SHP77 treated with DMSO at 0.1 percent for 48 hours (cell line): Measurements from ENCODE around the gene MBNL2.
"Not testable (repeated sequence)": the region's sequence is repeated elsewhere in the genome, so short reads cannot be mapped to it uniquely, and the experiment has no call there.

ENCODE experiments used
- DNase-seq: peaks from one replicate; lab custom pipeline; 2025; lab: John Stamatoyannopoulos, UW

Gene MBNL2

GRCh38 chr13:97348569-97349100 is 126.5 kb downstream of the MBNL2 start:
- no peak for DNase-seq

- not testable (repeated sequence) for DNase-seq
Measured at GRCh38 chr13:97352012-97352411, 129.9 kb downstream of the MBNL2 start.

DNA sequence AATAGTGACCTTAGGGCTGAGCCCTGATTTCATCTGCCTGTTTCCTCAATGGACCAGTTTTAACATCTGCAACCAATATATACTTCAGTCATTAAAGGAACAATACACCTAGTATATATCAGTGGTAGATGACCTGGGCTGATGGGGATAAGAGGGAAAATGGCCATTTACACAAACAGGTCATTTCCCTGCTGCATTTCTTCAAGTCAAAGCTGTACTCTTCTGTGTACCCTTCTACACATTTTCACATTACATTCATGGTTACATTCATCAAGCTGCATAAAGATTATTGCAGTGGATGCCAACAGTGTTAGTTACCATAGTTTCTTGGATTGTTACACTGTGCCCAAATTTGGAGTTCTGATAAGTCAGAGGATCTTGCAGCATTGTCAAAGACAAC is 130.7 kb downstream of the MBNL2 start:
- no peak for DNase-seq

DNA sequence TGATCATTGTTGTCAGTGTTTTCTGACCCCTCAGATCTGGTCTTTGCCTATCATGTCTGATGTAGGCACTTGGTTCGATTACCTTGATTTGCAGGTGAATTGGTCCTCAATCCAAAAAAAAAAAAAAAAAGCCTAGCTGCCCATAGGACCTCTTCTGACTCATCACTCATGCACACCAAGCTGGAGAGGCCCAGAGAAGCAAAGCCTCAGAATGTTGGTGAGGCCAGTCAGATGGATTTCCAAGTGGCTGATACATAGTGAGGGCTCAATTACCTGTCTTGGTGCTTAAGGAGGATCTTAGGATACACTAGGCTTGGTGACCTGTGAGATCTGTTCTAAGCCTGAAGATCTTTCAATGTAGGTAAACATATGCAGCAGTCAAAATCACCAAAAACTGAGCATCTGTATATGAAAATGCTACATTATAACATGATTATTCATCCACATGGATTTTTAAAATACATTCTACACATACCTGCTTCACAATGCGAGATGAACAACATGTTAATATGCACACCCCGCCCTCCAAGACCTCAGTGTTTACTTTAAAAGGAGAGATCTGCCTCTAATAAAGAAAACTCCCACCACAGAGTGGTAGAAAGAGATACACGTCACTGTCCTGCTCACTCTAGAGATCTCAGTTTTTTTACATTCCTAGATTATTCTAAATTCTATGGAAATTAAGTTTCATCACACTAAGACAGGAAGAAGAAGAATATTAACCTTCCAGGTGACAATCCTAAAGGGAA is 132.0 kb downstream of the MBNL2 start:
- no peak for DNase-seq

DNA sequence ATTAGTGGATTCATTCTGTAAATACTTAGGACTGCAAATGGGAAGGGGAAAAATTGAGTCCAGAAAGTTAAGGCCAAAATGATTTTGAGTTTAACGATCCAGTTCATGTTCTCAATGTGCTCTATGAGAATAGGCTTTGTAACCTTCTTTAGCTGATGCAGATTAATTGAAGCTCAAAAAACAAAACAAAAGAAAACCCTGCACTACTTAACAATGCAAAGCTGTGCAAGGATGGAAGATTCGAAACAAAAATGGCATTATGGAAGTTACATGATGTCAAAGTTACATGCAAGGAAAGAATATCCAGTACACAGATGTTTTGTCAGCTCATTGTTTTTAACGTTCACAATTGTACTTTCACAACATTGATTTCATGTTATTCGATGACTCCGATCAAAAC is 132.7 kb downstream of the MBNL2 start:
- DNase-seq: no peak

DNA sequence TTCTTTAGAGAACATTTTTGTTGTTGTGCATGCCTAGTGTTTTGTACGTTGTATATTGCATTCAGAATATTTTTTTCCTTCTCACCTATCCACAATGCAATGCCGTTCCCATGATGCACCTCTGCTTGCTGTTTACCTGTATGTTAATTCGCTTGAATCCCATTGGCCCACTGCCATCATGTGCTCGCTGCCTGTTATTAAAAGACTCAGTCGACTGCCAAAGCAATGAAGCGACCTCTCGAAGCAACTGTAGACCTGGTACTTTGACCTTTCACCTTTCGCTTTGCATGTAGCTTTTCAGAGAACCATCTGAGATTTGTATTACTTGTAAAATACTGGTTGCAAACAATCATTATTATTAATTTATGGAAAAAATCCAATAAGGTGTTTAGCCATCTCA is 134.5 kb downstream of the MBNL2 start:
- DNase-seq: no peak

DNA sequence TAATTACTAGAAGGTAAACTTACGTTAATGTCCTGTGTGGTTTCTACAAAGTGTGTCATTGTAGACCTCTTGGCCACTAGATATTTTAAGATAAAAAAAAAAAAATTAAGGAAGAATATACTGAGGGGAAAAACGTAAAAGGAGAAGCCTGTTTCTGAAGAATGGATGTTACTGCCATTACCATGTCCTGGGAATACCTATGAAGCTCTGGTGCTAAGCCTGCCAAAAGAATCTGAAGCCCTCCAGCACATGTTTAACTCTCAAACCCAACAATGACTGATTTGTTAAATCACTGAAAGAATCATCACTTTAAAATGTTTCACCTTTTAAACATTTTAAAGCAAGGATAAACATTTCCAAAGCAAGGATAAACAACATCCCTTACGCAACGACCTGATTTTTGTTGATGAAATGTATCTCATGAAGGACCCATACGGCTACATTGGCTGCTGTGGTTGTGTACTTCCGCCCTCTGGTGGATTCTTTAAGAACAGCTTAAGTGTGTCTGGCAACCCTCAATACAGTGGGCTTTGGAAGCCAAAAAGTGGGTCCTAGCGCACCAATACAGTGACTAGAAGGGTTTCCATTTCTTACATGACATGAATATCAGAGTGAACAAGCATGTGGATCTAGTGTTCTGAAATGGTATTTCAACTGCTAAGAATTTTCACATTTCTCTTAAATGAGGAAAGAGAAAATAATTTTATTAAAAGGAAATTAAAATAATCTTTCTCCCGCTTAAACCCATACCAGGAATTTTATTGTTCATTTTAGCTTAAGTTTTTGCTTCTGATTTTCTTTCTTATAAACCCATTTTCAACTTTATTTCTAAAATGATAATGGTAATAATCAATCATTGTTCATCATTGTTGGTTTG is 137.3 kb downstream of the MBNL2 start:
- DNase-seq: peak; percentile 76

- no peak for DNase-seq
Measured at GRCh38 chr13:97360610-97361009, 138.5 kb downstream of the MBNL2 start.

DNA sequence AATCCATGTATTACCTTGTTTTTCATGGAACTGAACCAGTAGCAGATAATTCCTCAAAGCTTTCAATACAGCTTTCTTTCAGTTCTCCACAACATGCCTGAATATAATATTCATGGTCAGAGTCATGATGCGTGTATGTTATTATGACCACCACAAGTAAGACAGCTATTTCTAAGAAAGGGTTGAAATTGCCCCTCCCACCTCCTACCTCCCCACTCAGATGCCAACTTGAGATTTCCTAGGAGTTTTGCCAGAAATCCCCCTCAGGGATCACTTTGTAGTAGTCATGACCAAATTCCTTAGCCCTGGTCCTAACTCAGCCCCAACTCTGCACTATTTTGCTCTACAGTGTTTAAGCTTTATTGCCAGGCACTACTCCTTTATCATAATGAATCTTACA is 141.9 kb downstream of the MBNL2 start:
- no peak for DNase-seq

DNA sequence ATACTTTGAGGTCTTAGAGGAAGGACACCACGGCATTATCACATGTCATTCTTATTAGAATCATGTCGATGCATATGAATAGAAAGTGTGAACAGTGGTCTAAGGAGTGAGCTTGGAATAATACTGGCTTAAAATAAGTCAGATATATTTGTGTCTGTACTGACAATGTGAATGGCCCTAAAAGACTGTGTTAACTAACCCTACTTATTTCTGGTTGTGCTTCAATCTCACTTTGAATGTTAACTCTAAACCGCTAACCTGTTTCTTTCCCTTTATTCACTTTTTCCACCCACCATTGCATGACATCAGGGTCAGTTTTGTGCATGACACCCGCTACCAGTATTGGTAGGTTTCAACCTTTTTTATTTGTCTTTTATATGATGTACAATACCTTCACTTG is 142.7 kb downstream of the MBNL2 start:
- DNase-seq: no peak

GRCh38 chr13:97366172-97366688 is 144.1 kb downstream of the MBNL2 start:
- no peak for DNase-seq

DNA sequence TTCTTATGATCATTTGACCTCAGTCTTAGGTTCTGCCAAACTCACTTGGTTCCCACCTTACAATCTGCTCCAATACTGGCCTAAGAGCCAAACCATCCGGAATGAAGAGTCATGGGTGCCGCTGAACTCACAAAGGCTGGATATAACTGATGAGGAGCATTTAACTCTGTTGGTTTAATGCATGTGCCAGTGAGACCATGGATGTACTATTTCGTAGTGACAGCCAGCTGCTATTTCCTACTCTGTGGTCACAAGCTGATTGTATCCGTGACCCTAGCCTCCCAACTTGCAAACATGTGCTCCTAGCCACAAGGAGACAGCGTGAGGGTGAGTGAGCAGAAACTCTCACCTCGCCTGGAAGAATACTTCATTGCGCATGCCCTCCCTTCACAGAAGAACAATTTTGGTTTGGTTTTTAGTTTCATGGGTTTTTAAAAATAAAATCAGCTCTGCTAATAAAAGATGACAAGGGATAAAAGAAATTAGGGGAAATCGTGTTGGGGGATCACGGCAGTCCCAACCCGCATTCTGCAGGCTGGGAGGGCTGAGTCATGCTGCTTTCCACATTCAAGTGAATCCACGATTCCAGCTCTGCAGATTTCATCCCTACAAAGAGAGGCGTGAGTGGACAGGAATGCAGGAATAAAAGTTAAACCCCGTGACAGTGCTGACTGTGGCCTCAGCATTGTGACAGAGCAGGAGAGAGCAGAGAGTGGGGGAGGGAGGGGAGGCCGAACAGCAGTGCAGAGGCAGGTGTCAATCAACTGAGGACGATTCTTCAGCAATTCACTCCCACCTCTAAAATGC is 145.1 kb downstream of the MBNL2 start:
- no peak for DNase-seq

DNA sequence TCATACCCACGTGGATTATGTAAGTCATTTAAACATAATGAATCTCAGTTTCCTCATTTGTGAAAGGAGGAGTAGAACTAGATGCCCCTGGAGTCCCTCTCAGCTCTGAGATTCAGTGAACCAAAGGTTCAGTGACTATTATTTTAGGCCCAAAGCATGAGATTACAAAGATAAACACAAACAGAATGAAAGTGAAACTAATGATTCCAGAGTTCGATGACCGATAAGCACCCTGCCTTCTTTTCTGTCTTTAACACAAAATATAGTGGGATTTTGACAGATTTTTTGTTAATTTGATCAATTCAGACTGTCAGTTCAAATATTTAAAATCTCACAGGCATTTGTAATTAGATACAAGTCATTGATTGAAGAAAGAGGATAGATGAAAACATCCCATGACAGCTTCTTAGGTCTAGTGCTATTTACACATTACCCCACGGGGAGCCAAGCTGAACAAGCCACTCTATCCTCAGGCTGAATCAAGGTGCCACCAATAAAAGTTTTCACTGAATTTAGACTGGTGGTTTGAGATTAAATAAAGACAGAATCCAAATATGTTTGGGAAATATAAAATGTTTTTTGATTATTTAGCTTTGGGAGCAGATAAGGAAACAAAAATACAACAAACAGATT is 147.2 kb downstream of the MBNL2 start:
- no peak for DNase-seq

DNA sequence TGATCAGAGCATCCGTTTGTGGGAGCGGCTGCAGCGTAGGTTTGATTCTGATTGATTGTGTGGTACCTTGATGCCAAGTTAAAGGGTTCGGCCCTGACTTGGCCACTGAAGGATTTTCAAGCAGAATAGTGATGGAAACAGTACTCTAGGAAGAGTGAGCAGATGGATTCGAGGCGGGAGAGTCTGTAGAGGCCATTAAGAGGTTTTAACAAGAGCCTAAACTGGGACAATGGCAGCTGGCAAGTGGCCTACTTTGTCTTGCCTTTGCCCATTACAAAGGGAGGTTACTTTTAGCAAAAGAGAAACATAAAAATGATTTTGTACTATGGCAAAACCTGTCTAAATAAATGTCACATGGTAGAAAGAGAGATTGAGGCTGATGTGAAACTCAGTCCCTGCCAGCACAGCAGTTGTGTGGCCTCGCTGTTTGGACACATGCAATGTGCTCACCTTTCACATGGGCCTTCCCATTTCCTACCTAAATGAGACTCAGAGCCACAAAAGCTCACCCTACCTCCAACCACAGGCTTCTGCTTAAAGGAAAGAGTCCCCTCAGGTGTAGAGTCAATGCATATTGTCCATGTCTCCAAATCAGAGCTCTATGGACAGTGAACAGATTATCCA is 149.5 kb downstream of the MBNL2 start:
- DNase-seq: no peak

DNA sequence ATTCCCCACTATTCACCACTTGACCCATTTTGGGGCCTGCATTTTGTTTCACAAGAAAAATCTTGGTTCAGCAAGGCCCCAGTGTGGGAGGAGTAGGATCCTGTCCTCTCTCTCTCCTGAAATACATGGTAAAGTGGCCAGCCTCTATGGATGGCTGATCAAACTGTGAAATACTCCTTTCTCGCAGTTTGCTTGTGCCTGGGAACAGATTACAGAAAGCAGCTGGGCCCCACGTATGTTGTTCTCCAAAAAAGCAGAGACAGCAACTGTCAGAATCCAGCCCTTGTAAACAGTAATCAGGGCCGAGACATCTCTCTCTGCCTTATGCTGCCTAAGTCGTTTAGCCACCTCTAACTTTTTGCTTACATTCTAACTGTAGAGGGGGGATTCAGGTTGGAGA is 150.8 kb downstream of the MBNL2 start:
- no peak for DNase-seq

DNA sequence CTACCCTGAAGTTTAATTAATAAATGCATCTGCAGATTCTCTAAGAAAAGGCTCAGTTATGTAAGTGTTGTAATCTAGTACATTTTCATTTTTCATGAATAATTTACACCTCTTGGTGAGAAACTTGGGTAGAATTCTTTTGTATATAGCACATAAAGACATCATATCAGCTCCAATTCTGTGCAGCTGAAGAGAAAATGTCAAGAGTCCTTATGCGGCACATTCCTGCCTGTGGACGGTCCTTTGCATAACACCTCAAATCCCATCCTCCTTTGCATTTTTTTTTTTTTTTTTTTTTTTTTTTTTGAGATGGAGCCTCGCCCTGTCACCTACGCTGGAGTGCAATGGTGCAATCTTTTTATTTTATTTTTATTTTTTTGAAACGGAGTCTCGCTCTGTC is 151.7 kb downstream of the MBNL2 start:
- DNase-seq: no peak

DNA sequence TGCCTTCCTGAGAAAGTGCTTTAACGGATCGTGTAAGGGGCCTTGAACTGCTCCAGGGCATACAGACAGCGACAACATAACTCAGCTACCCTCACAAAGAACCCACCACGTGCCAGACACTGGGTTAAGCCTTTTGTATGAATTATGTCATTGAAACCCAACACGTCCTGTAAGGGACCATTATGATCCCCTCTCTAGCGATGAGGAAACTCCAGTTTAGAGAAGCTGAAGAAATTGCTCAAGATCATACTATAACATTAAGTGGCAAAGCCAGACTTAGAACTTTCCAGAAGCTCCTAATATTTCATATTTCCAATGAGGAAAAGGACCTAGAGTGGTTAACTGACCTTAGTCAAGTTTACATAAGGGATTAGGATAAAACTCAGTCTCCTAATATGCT is 154.8 kb downstream of the MBNL2 start:
- no peak for DNase-seq

- no peak for DNase-seq
Measured at GRCh38 chr13:97379386-97379785, 157.3 kb downstream of the MBNL2 start.

DNA sequence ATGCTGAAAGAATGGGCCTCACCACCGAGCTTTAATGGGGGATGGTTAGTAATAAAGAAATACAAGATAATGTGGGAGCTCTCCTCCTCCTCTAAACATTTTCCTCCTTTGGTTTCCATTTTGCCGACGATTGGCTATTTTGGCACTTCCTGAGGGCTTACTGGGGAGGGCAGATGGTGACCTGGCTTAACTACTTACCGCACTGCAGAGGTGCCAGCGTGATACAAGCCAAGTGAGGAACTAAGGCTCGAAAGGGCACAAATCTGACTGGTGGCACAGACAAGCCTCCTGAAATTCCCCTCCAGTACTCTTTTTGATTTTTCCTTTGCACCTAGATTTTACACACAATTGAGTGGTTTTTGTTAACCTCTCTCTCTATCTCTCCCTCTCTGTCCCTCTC is 158.6 kb downstream of the MBNL2 start:
- DNase-seq: no peak

GRCh38 chr13:97381189-97381588 is 159.1 kb downstream of the MBNL2 start:
- no peak for DNase-seq

- DNase-seq: no peak
Measured at GRCh38 chr13:97382276-97382675, 160.1 kb downstream of the MBNL2 start.
